K562 (cell line): ENCODE results near the gene GALNT7.

Experiments
- ERF ChIP-seq: fragments of 450-650 bp; formaldehyde crosslinking; IDR thresholded peaks from 2 replicates; pipeline ENCODE4 v1.4.0; 2020; ENCODE audit warnings: mild to moderate bottlenecking, mixed read lengths
- JUND ChIP-seq, 2 experiments: IDR thresholded peaks; 2 replicates in 1 of 2; 3 replicates in 1 of 2; pipeline ENCODE4 v1.6.1; 2011; ENCODE audit warnings: borderline replicate concordance in 2 of 2, low read depth in 2 of 2, low read length in 2 of 2, improper control_type of control experiment in 1 of 2, missing biosample characterization in 1 of 2, missing genetic modification characterization in 1 of 2, missing genetic modification reagents in 1 of 2
- KLF6 ChIP-seq: fragments of 250-450 bp; sonication (Bioruptor Pico); IDR thresholded peaks from 2 replicates; pipeline ENCODE4 v1.4.0; 2020; ENCODE audit warnings: mild to moderate bottlenecking, moderate library complexity, borderline replicate concordance

GRCh38 chr4:173124209-173124865, 44.3 kb upstream of the GALNT7 start:
- no peak for TF ChIP-seq ERF
- TF ChIP-seq JUND (IDR thresholded peaks at IDR 0.05; ENCODE audit: borderline replicate concordance, low read depth, low read length), result no peak
- TF ChIP-seq JUND (tag; IDR thresholded peaks at IDR 0.05; ENCODE audit: borderline replicate concordance, low read depth, low read length), result no peak
- TF ChIP-seq KLF6 (CRISPR knock-in tag), result no peak
